HepG2 (cell line): Measurements from ENCODE around the gene ROMO1. TPM values are rescaled to one million over a fixed set of nuclear protein-coding genes. Genes with fewer than 3 reads are reported as not detected.
A peak's percentile ranks its signal among the peaks of the same experiment; 100 is the strongest.

Experiments used
- ARID2 ChIP-seq: sonication (generic); formaldehyde crosslinking; IDR thresholded peaks from 2 replicates; pipeline ENCODE4 v1.8.1; 2022; ENCODE audit warnings: mild to moderate bottlenecking, missing genetic modification reagents, borderline replicate concordance
- FIP1L1 ChIP-seq: fragments of 200-400 bp; formaldehyde crosslinking; IDR thresholded peaks from 2 replicates; pipeline ENCODE4 v1.6.1; 2018; ENCODE audit warnings: low read depth, mild to moderate bottlenecking, low read length, moderate library complexity, borderline replicate concordance; ENCODE audit not compliant: insufficient read depth
- FOXC1 ChIP-seq: sonication (generic); formaldehyde crosslinking; IDR thresholded peaks from 2 replicates; pipeline ENCODE4 v1.8.0; 2022; ENCODE audit warnings: mild to moderate bottlenecking, missing genetic modification reagents, borderline replicate concordance
- HHEX ChIP-seq: IDR thresholded peaks from 2 replicates; pipeline ENCODE4 v1.6.1; 2016; ENCODE audit warnings: control low read depth
- HOXD1 ChIP-seq: sonication (generic); formaldehyde crosslinking; IDR thresholded peaks from 2 replicates; pipeline ENCODE4 v1.5.0; 2020; ENCODE audit warnings: missing genetic modification reagents
- IRF2 ChIP-seq: IDR thresholded peaks from 2 replicates; pipeline ENCODE4 v1.6.1; 2018; ENCODE audit warnings: missing genetic modification reagents, missing compliant biosample characterization
- MEF2D ChIP-seq: sonication (generic); formaldehyde crosslinking; IDR thresholded peaks from 2 replicates; pipeline ENCODE4 v1.5.1; 2020; ENCODE audit warnings: mild to moderate bottlenecking, missing genetic modification reagents
- NFE2L1 ChIP-seq: sonication (generic); formaldehyde crosslinking; IDR thresholded peaks from 2 replicates; pipeline ENCODE4 v1.4.0; 2020; ENCODE audit warnings: missing genetic modification reagents, mild to moderate bottlenecking, borderline replicate concordance
- NFKBIZ ChIP-seq: IDR thresholded peaks from 2 replicates; pipeline ENCODE4 v1.6.1; 2018; ENCODE audit warnings: missing genetic modification reagents, missing compliant biosample characterization
- ONECUT2 ChIP-seq: sonication (generic); formaldehyde crosslinking; IDR thresholded peaks from 2 replicates; pipeline ENCODE4 v1.4.0; 2020; ENCODE audit warnings: missing genetic modification reagents
- POLR2A ChIP-seq, 2 experiments: IDR thresholded peaks; 2 replicates each; pipeline ENCODE4 v1.6.1; 2011; ENCODE audit warnings: low read depth in 2 of 2, low read length in 2 of 2, mild to moderate bottlenecking in 1 of 2, moderate library complexity in 1 of 2; ENCODE audit not compliant: insufficient read depth in 1 of 2
- POLR2G ChIP-seq: fragments of 200-400 bp; formaldehyde crosslinking; IDR thresholded peaks from 2 replicates; pipeline ENCODE4 v1.6.1; 2018; ENCODE audit warnings: mild to moderate bottlenecking, low read depth, low read length, moderate library complexity
- RFXANK ChIP-seq: IDR thresholded peaks from 2 replicates; pipeline ENCODE4 v1.6.1; 2016
- SUZ12 ChIP-seq: fragments of 150-350 bp; IDR thresholded peaks from 2 replicates; pipeline ENCODE4 v1.6.1; 2014; ENCODE audit warnings: low read depth, low read length
- TOE1 ChIP-seq: sonication (generic); formaldehyde crosslinking; IDR thresholded peaks from 2 replicates; pipeline ENCODE4 v1.4.0; 2020; ENCODE audit warnings: mild to moderate bottlenecking, missing genetic modification reagents
- ZBTB7A ChIP-seq: sonication (generic); formaldehyde crosslinking; IDR thresholded peaks from 2 replicates; pipeline ENCODE4 v1.8.0; 2022; ENCODE audit warnings: mild to moderate bottlenecking, missing genetic modification reagents
- ZC3H13 ChIP-seq: sonication (generic); formaldehyde crosslinking; IDR thresholded peaks from 2 replicates; pipeline ENCODE4 v1.8.1; 2023; ENCODE audit warnings: mild to moderate bottlenecking, missing genetic modification reagents, moderate library complexity
- ZFP36 ChIP-seq: fragments of 150-350 bp; IDR thresholded peaks from 2 replicates; pipeline ENCODE4 v1.6.1; 2018; ENCODE audit warnings: borderline replicate concordance, low read length, low read depth; ENCODE audit not compliant: partially characterized antibody
- ZFP41 ChIP-seq: sonication (generic); formaldehyde crosslinking; IDR thresholded peaks from 2 replicates; pipeline ENCODE4 v1.4.0; 2020; ENCODE audit warnings: mild to moderate bottlenecking, missing genetic modification reagents, borderline replicate concordance
- ZNF256 ChIP-seq: sonication (generic); formaldehyde crosslinking; conservative IDR thresholded peaks from 2 replicates; pipeline ENCODE4 v1.4.0; 2020; ENCODE audit warnings: missing genetic modification reagents
- ZNF546 ChIP-seq: sonication (generic); formaldehyde crosslinking; conservative IDR thresholded peaks from 2 replicates; pipeline ENCODE4 v1.8.1; 2023; ENCODE audit warnings: mild to moderate bottlenecking, missing genetic modification reagents
- ZNF780A ChIP-seq: sonication (generic); formaldehyde crosslinking; IDR thresholded peaks from 2 replicates; pipeline ENCODE4 v1.8.0; 2022; ENCODE audit warnings: mild to moderate bottlenecking, missing genetic modification reagents, moderate library complexity
- polyA plus RNA-seq, 8 experiments: library from polyadenylated mRNA; depleted of rRNA in 3 of 8; stranded (reverse) in 7 of 8; unstranded in 1 of 8; fragments of >200 nt; fragmentation: Illumina TruSeq in 4 of 8; extraction: Trizol in 4 of 8; gene quantifications; 2 replicates each; pipeline versions ENCODE4 v1.2.1 to v1.2.3, GENCODE V29; 2011 to 2016; ENCODE audit warnings: low read depth in 4 of 8, missing spikeins in 1 of 8, mixed read lengths in 1 of 8; ENCODE audit not compliant: insufficient read depth in 1 of 8
- total RNA-seq, 5 experiments: library from RNA; depleted of rRNA; stranded (reverse); fragments of >200 nt; fragmentation: Illumina TruSeq; extraction: Trizol; gene quantifications; 2 replicates each; pipeline ENCODE4 v1.2.3, GENCODE V29; 2016; ENCODE audit warnings: low read depth in 1 of 5
- TF ChIP-seq, protein P1 (sequence below): sonication (generic); formaldehyde crosslinking; conservative IDR thresholded peaks from 2 replicates; pipeline ENCODE4 v1.4.0; 2020; ENCODE audit warnings: missing genetic modification reagents
- TF ChIP-seq, protein P2 (sequence below): sonication (generic); formaldehyde crosslinking; IDR thresholded peaks from 2 replicates; pipeline ENCODE4 v1.8.1; 2023; ENCODE audit warnings: mild to moderate bottlenecking, missing genetic modification reagents, borderline replicate concordance
- TF ChIP-seq, protein P3 (sequence below): sonication (generic); formaldehyde crosslinking; IDR thresholded peaks from 2 replicates; pipeline ENCODE4 v1.8.0; 2022; ENCODE audit warnings: missing genetic modification reagents, mild to moderate bottlenecking, moderate library complexity, borderline replicate concordance
- TF ChIP-seq, protein P4 (sequence below): sonication (generic); formaldehyde crosslinking; IDR thresholded peaks from 2 replicates; pipeline ENCODE4 v1.5.0; 2020; ENCODE audit warnings: mild to moderate bottlenecking, missing genetic modification reagents

ROMO1 gene
- total and polyA plus RNA-seq, 2 of the 13 experiments (the other 11 are each of a cell fraction or from before 2014, with no cell fraction given), result 636 to 755 TPM

DNA sequence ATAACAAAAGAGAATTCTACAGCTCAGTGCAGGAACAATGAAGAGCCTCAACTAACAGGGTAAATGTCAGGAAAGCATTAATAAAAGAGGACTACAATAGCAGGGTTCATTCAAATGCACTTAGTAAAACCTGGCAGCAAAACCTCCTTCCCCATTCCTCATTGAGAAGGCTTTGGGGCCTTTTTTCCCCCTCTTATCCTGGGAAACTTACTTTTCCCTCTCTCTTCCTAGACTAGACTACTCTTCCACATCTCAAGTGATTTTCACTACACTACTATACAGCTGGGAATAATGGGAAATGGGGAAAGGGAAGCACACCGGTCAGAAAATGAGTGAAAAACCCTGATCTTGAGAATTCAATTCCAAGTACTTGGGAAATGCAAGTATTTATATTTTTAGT, 10.1 kb downstream of the ROMO1 start (continued):
- no peak for TF ChIP-seq ZFP36
- TF ChIP-seq ZNF256, result no peak
- no peak for TF ChIP-seq ZNF780A
- no peak for TF ChIP-seq NFKBIZ (CRISPR knock-in tag)
- TF ChIP-seq FOXC1 (CRISPR knock-in tag), result no peak
- no peak for TF ChIP-seq FIP1L1
- no peak for TF ChIP-seq IRF2 (CRISPR knock-in tag)
- no peak for TF ChIP-seq SUZ12
- TF ChIP-seq, protein P1, sequence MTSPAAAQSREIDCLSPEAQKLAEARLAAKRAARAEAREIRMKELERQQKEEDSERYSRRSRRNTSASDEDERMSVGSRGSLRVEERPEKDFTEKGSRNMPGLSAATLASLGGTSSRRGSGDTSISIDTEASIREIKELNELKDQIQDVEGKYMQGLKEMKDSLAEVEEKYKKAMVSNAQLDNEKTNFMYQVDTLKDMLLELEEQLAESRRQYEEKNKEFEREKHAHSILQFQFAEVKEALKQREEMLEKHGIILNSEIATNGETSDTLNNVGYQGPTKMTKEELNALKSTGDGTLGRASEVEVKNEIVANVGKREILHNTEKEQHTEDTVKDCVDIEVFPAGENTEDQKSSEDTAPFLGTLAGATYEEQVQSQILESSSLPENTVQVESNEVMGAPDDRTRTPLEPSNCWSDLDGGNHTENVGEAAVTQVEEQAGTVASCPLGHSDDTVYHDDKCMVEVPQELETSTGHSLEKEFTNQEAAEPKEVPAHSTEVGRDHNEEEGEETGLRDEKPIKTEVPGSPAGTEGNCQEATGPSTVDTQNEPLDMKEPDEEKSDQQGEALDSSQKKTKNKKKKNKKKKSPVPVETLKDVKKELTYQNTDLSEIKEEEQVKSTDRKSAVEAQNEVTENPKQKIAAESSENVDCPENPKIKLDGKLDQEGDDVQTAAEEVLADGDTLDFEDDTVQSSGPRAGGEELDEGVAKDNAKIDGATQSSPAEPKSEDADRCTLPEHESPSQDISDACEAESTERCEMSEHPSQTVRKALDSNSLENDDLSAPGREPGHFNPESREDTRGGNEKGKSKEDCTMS (CRISPR knock-in tag), result no peak
- no peak for TF ChIP-seq ONECUT2
- TF ChIP-seq ZBTB7A (CRISPR knock-in tag), result no peak
- no peak for TF ChIP-seq MEF2D (CRISPR knock-in tag)
- TF ChIP-seq HHEX (CRISPR knock-in tag), result no peak
- TF ChIP-seq, protein P2, sequence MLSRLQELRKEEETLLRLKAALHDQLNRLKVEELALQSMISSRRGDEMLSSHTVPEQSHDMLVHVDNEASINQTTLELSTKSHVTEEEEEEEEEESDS (CRISPR knock-in tag), result peak; percentile 79; the same call in 1 of the 2 replicates
- TF ChIP-seq NFE2L1 (CRISPR knock-in tag), result no peak
- TF ChIP-seq, protein P3, sequence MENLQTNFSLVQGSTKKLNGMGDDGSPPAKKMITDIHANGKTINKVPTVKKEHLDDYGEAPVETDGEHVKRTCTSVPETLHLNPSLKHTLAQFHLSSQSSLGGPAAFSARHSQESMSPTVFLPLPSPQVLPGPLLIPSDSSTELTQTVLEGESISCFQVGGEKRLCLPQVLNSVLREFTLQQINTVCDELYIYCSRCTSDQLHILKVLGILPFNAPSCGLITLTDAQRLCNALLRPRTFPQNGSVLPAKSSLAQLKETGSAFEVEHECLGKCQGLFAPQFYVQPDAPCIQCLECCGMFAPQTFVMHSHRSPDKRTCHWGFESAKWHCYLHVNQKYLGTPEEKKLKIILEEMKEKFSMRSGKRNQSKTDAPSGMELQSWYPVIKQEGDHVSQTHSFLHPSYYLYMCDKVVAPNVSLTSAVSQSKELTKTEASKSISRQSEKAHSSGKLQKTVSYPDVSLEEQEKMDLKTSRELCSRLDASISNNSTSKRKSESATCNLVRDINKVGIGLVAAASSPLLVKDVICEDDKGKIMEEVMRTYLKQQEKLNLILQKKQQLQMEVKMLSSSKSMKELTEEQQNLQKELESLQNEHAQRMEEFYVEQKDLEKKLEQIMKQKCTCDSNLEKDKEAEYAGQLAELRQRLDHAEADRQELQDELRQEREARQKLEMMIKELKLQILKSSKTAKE (CRISPR knock-in tag), result no peak
- no peak for TF ChIP-seq ZFP41 (CRISPR knock-in tag)
- TF ChIP-seq ARID2 (CRISPR knock-in tag), result peak; percentile 78; the same call in 1 of the 2 replicates
- no peak for TF ChIP-seq HOXD1 (CRISPR knock-in tag)
- no peak for TF ChIP-seq TOE1 (CRISPR knock-in tag)
- TF ChIP-seq ZNF546 (CRISPR knock-in tag), result no peak
- TF ChIP-seq ZC3H13 (CRISPR knock-in tag), result no peak
- no peak for TF ChIP-seq RFXANK (CRISPR knock-in tag)
- TF ChIP-seq, protein P4, sequence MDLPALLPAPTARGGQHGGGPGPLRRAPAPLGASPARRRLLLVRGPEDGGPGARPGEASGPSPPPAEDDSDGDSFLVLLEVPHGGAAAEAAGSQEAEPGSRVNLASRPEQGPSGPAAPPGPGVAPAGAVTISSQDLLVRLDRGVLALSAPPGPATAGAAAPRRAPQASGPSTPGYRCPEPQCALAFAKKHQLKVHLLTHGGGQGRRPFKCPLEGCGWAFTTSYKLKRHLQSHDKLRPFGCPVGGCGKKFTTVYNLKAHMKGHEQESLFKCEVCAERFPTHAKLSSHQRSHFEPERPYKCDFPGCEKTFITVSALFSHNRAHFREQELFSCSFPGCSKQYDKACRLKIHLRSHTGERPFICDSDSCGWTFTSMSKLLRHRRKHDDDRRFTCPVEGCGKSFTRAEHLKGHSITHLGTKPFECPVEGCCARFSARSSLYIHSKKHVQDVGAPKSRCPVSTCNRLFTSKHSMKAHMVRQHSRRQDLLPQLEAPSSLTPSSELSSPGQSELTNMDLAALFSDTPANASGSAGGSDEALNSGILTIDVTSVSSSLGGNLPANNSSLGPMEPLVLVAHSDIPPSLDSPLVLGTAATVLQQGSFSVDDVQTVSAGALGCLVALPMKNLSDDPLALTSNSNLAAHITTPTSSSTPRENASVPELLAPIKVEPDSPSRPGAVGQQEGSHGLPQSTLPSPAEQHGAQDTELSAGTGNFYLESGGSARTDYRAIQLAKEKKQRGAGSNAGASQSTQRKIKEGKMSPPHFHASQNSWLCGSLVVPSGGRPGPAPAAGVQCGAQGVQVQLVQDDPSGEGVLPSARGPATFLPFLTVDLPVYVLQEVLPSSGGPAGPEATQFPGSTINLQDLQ, result no peak
- peak; percentile 64 for TF ChIP-seq POLR2G
- TF ChIP-seq POLR2A (IDR thresholded peaks at IDR 0.05; ENCODE audit: insufficient read depth in 1 of 2, low read depth in 2 of 2, low read length in 2 of 2), result peak; percentile 27 to 49; a peak in 2 of 4 replicates
- TF ChIP-seq, all 625 proteins: peak for 18
